Tibial artery (tissue), 4 donors: ENCODE data around the gene CFAP65.

Experiments used
- DNase-seq, 2 donors: peaks; one replicate each; pipeline ENCODE4 v3.0.0-alpha.2; 2019
- H3K27ac ChIP-seq, 2 donors: fragments of 200-600 bp; sonication (generic) in 1 of 2; 1 replicate in 1 of 2; 2 replicates in 1 of 2; pipeline ENCODE4 v1.5.1; 2018 to 2019; ENCODE audit warnings: mild to moderate bottlenecking in 1 of 2
- H3K27me3 ChIP-seq, 2 donors: fragments of 200-600 bp; sonication (generic) in 1 of 2; one replicate each; pipeline versions ENCODE4 v1.5.1 to v1.6.0; 2016 to 2019
- H3K36me3 ChIP-seq, 3 donors: fragments of 200-600 bp; sonication (generic) in 2 of 3; one replicate each; pipeline ENCODE4 v1.5.1; 2016 to 2019; ENCODE audit warnings: mild to moderate bottlenecking in 2 of 3
- H3K4me1 ChIP-seq, 4 donors: fragments of 200-600 bp; sonication (generic) in 2 of 4; 1 replicate in 3 of 4; 2 replicates in 1 of 4; pipeline ENCODE4 v1.5.1; 2016 to 2019
- H3K4me3 ChIP-seq, 2 donors: fragments of 200-600 bp; sonication (generic) in 1 of 2; 1 replicate in 1 of 2; 2 replicates in 1 of 2; pipeline ENCODE4 v1.5.1; 2018 to 2019; ENCODE audit warnings: mild to moderate bottlenecking in 2 of 2
- H3K9me3 ChIP-seq, 3 donors: fragments of 200-600 bp; sonication (generic) in 1 of 3; one replicate each; pipeline ENCODE4 v1.5.1; 2016 to 2019
- intact Hi-C: fragments of 100-400 bp; cut with DNase I; formaldehyde crosslinking; loops from one replicate; pipeline ENCODE4 v1.15.0; 2023; ENCODE audit warnings: low total_unique reads
- TF ChIP-seq, protein P1 (sequence below), 2 experiments: fragments of 200-600 bp in 1 of 2; fragments of 450-650 bp in 1 of 2; IDR thresholded peaks; one replicate each; pipeline ENCODE4 v1.5.1; 2017 to 2019; ENCODE audit warnings: antibody characterized with exemption in 2 of 2, mild to moderate bottlenecking in 1 of 2, moderate library complexity in 1 of 2

Gene CFAP65

DNA sequence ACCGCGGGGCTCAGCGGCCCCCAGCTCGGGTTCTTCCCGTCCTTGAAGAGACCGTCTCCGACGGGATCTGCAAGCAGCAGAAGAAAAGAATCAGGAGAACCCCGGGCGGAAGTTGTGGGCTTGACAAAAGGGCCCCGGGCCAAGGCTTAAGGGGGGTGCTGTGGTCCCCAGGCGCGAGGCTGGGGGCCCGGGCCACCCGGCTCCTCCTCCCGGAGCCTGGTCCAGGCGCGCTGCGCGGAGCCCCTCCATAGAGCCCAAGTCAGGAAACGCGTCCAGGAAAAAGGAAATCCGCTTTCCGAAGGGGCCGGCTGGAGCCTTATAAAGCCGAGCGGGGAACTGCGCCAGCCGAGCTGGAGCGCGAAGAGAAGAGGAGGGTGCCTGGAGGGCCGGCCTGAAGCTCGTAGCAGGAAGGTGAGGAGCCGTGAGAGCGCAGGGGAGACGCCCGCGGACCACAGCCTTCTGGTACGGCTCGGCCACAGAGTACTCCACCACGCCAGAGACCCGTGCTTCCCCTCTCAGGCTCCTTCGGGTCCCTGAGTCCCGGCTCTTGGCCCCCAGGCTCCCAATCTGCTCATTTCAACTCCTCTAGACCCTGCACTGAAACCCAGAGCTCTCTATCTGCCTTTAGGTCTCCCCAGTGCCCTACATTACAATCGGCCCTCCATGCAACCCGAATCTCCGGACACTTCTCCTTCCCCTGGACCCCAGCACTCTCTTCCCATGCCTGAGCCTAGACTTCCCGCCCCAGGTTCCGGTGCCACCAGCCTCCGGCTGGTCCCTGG lies 56.9 kb downstream of the CFAP65 start:
- no peak overlapping the region for H3K27ac ChIP-seq
- TF ChIP-seq, protein P1, sequence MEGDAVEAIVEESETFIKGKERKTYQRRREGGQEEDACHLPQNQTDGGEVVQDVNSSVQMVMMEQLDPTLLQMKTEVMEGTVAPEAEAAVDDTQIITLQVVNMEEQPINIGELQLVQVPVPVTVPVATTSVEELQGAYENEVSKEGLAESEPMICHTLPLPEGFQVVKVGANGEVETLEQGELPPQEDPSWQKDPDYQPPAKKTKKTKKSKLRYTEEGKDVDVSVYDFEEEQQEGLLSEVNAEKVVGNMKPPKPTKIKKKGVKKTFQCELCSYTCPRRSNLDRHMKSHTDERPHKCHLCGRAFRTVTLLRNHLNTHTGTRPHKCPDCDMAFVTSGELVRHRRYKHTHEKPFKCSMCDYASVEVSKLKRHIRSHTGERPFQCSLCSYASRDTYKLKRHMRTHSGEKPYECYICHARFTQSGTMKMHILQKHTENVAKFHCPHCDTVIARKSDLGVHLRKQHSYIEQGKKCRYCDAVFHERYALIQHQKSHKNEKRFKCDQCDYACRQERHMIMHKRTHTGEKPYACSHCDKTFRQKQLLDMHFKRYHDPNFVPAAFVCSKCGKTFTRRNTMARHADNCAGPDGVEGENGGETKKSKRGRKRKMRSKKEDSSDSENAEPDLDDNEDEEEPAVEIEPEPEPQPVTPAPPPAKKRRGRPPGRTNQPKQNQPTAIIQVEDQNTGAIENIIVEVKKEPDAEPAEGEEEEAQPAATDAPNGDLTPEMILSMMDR (IDR thresholded peaks at IDR 0.05), result no peak
- no peak for DNase-seq
- H3K36me3 ChIP-seq, result no peaks in the 10 kb centered on the region
- H3K9me3 ChIP-seq, result no peaks in the 10 kb centered on the region
- H3K4me3 ChIP-seq, result peak overlapping the region in 1 of 2 donors; percentile 12
- peaks cover 0 to 54% (median 46%) of the 10 kb centered on the region in 4 donors for H3K4me1 ChIP-seq
- intact Hi-C loops, result no loop called here
- peaks cover 7 to 100% of the 10 kb centered on the region in 2 donors for H3K27me3 ChIP-seq

DNA sequence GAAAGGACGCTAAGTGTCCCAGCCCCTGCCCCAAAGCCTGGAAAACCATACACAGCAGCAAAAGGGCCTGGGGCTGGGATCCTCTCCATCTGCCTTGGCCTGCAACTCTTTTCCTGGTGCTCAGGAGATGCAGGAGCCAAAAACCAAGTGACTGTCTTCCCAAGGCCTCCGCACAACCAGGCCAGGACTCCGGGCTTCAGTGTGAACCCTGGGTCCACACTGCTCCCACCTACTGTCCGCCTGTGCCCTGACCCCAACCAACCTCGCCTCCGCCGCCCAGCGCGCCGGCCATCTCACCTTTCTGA lies 57.4 kb downstream of the CFAP65 start:
- Histone ChIP-seq H3K9me3 (no peaks in the 10 kb centered on the region), H3K27me3 (peaks cover 7 to 100% of the 10 kb centered on the region in 2 donors), H3K27ac (no peak overlapping the region), H3K4me3 (peak overlapping the region in 1 of 2 donors; percentile 12), H3K36me3 (no peaks in the 10 kb centered on the region), H3K4me1 (peaks cover 0 to 54% (median 46%) of the 10 kb centered on the region in 4 donors)
- DNase-seq, result no peak
- intact Hi-C loops, result no loop called here
- TF ChIP-seq, protein P1 (IDR thresholded peaks at IDR 0.05), result no peak

DNA sequence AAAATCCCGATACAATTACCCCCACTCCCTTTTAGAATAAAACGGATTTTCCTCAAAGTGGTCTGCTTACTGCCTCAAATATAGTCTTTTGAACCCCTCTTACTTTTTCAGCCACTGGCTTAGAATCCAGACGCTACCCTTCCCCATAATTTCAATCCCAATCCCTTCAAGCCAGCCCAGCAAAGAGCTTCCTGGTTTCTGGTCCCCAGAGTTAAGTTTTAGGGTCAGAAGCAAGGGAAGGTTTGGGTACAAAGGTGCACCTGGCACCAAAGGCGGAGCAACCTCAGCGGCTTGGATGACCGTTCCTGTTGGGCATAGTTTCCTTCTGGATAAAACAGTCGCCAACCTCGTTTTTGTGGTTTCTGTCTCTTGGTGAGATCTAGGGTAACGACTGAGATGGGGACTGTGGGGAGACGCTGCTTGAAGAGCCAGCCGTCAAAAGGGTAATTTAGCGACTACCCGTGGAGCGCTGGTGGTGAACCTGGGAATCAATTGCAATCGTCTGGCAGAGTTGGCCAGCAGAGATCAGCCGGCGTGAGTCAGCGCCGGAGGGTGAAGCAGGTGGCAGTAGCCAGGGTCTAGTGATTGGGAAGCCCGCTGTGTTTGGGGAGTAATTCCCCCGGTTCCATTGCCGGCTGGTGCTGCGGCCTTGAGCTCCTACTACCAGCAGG lies 57.9 kb downstream of the CFAP65 start:
- Histone ChIP-seq H3K9me3 (no peaks in the 10 kb centered on the region), H3K4me3 (no peak overlapping the region), H3K27me3 (peaks cover 7 to 100% of the 10 kb centered on the region in 2 donors), H3K36me3 (no peaks in the 10 kb centered on the region), H3K4me1 (peaks cover 0 to 54% (median 46%) of the 10 kb centered on the region in 4 donors), H3K27ac (no peak overlapping the region)
- no peak for DNase-seq
- intact Hi-C loops, result no loop called here
- TF ChIP-seq, protein P1 (IDR thresholded peaks at IDR 0.05), result no peak

GRCh38 chr2:218982586-218983262 lies 58.6 kb downstream of the CFAP65 start:
- no peak overlapping the region for H3K4me3 ChIP-seq

GRCh38 chr2:218981881-218982585 lies 59.3 kb downstream of the CFAP65 start:
- no peak overlapping the region for H3K27ac ChIP-seq
- peak overlapping the region; percentile 14 to 41 for H3K4me3 ChIP-seq
- no peaks in the 10 kb centered on the region for H3K36me3 ChIP-seq
- no peak for DNase-seq
- H3K4me1 ChIP-seq, result peaks cover 0 to 54% (median 46%) of the 10 kb centered on the region in 4 donors
- intact Hi-C loops, result no loop called here
- peaks cover 7 to 100% of the 10 kb centered on the region in 2 donors for H3K27me3 ChIP-seq
- no peaks in the 10 kb centered on the region for H3K9me3 ChIP-seq
- TF ChIP-seq, protein P1 (IDR thresholded peaks at IDR 0.05), result no peak

More at GRCh38 chr2:218982586-218983262, 58.6 kb downstream of the CFAP65 start:
- DNase-seq, result no peak
- H3K27ac ChIP-seq, result no peak overlapping the region
- no peaks in the 10 kb centered on the region for H3K36me3 ChIP-seq
- no peaks in the 10 kb centered on the region for H3K9me3 ChIP-seq
- H3K27me3 ChIP-seq, result peaks cover 7 to 100% of the 10 kb centered on the region in 2 donors
- TF ChIP-seq, protein P1 (IDR thresholded peaks at IDR 0.05), result no peak
- intact Hi-C loops, result no loop called here
- H3K4me1 ChIP-seq, result peaks cover 0 to 54% (median 46%) of the 10 kb centered on the region in 4 donors
